ENCODE data around the gene BORCS8. TPM values are rescaled to one million over a fixed set of nuclear protein-coding genes. Genes with fewer than 3 reads are reported as not detected.
"Not testable (repeated sequence)": the region's sequence is repeated elsewhere in the genome, so short reads cannot be mapped to it uniquely, and the experiment has no call there.

BORCS8 gene
- total RNA-seq, 4 donors from 2014 or later, result 9.4 to 28.8 (median 14.7) TPM

DNA sequence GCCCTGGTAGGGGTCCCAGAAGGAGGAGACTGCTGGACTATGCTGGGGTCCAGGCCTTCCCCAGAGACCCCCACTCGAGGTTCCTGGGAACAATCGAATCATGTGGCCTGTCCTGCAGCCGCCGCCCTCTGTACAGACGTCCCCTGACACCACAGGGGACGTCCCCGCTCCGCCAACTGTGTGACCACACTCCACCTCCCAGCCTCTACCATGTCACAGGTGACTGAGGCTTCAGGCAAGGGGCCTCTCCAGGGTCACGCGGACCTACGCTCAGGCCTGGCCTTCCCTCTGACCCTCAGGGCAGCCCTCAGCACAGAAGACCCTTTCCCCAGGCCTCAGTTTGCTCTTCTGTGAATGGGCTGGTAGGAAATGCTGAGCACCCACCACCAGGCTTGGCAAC lies 40.5 kb downstream of the BORCS8 start:
- Histone ChIP-seq H3K9me3 (no peaks in the 10 kb centered on the region), H3K4me1 (no peaks in the 10 kb centered on the region), H3K36me3 (peaks cover 0 to 47% of the 10 kb centered on the region in 2 donors), H3K4me3 (no peak overlapping the region), H3K27me3 (no peaks in the 10 kb centered on the region), H3K27ac (no peak overlapping the region)
- no peak for ATAC-seq
- TF ChIP-seq POLR2AphosphoS5 (IDR thresholded peaks at IDR 0.05) (no peak), POLR2A (IDR thresholded peaks at IDR 0.05) (no peak)
- 87 to 94% methylated on average over 3 to 6 of the region's 11 CpGs for whole genome bisulfite sequencing, 2 donors (ENCODE audit: low coverage in 1 of 2)

DNA sequence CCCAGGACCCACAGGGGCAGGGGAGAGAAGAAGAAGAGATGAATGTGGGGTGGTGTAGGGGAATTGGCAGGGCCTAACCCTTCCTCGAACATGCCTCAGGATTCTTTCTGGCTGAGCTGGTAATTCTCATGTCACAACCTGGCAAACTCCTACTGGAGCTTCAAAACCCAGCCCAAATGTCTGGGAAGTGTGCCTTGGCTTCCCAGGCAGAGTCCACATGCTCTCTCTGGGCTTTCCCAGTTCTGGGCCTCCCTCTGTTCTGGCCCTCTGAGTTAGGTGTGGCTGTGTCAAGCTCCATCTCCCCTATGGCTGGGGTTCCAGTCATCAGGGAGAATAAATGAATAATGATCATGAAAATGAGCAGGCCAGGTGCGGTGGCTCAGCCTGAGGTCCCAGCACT lies 42.5 kb downstream of the BORCS8 start:
- WGBS, 2 donors (ENCODE audit: low coverage in 1 of 2), result 40 to 80% methylated on average over 1 of the region's 2 CpGs
- no peak overlapping the region for H3K4me3 ChIP-seq
- H3K27me3 ChIP-seq, result no peaks in the 10 kb centered on the region
- no peaks in the 10 kb centered on the region for H3K9me3 ChIP-seq
- peaks cover 0 to 39% of the 10 kb centered on the region in 2 donors for H3K36me3 ChIP-seq
- ATAC-seq, result no peak
- no peak for TF ChIP-seq EP300 (IDR thresholded peaks at IDR 0.05)
- no peak for TF ChIP-seq POLR2A (IDR thresholded peaks at IDR 0.05)
- no peak for TF ChIP-seq POLR2AphosphoS5 (IDR thresholded peaks at IDR 0.05)
- TF ChIP-seq, protein P1, sequence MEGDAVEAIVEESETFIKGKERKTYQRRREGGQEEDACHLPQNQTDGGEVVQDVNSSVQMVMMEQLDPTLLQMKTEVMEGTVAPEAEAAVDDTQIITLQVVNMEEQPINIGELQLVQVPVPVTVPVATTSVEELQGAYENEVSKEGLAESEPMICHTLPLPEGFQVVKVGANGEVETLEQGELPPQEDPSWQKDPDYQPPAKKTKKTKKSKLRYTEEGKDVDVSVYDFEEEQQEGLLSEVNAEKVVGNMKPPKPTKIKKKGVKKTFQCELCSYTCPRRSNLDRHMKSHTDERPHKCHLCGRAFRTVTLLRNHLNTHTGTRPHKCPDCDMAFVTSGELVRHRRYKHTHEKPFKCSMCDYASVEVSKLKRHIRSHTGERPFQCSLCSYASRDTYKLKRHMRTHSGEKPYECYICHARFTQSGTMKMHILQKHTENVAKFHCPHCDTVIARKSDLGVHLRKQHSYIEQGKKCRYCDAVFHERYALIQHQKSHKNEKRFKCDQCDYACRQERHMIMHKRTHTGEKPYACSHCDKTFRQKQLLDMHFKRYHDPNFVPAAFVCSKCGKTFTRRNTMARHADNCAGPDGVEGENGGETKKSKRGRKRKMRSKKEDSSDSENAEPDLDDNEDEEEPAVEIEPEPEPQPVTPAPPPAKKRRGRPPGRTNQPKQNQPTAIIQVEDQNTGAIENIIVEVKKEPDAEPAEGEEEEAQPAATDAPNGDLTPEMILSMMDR (IDR thresholded peaks at IDR 0.05), result no peak
- peaks cover 0 to 10% (median 3%) of the 10 kb centered on the region in 3 donors for H3K4me1 ChIP-seq
- no peak overlapping the region for H3K27ac ChIP-seq

GRCh38 chr19:19148504-19148903 lies 43.4 kb downstream of the BORCS8 start:
- H3K9me3 ChIP-seq, ATAC-seq, H3K27me3 ChIP-seq, H3K27ac ChIP-seq, H3K4me3 ChIP-seq: not testable (repeated sequence)
- H3K36me3 ChIP-seq, result peaks cover 0 to 39% of the 10 kb centered on the region in 2 donors
- peaks cover 0 to 10% (median 3%) of the 10 kb centered on the region in 3 donors for H3K4me1 ChIP-seq
- WGBS, 2 donors (ENCODE audit: low coverage in 1 of 2), result 90 to 94% methylated on average over 3 to 8 of the region's 8 CpGs

GRCh38 chr19:19147344-19147743 lies 44.6 kb downstream of the BORCS8 start:
- 67 to 71% methylated on average over 1 of the region's 5 CpGs for WGBS, 2 donors (ENCODE audit: low coverage in 1 of 2)
- Histone ChIP-seq H3K36me3 (peaks cover 0 to 39% of the 10 kb centered on the region in 2 donors), H3K9me3 (no peaks in the 10 kb centered on the region), H3K4me3 (no peak overlapping the region), H3K27me3 (no peaks in the 10 kb centered on the region), H3K27ac (no peak overlapping the region), H3K4me1 (peaks cover 0 to 10% (median 3%) of the 10 kb centered on the region in 3 donors)
- no peak for ATAC-seq
- TF ChIP-seq, protein P1 (IDR thresholded peaks at IDR 0.05), result no peak
- no peak for TF ChIP-seq EP300 (IDR thresholded peaks at IDR 0.05)

DNA sequence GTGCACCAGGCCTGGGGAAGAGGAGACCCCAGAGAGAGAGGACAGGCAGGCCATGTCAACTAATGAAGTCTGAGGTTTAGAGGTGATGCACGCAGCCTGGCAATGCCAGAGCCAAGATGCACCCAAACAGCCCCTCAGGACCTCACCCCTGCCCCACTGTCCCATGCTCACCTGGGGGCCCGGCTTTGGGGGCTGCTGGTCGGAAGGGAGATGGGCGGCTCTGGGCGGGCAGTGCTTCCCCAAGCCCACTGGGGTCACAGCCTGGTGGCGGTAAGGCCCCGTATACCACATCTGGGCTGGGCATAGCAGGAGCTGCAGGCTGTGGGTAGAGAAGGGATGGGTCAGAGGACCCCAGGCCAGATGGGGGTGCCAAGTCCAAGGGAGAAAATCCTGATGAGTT lies 45.1 kb downstream of the BORCS8 start:
- no CpG with 5 or more reads among the region's 7 CpGs for WGBS, 2 donors (ENCODE audit: low coverage in 1 of 2)
- Histone ChIP-seq H3K4me3 (no peak overlapping the region), H3K36me3 (peaks cover 0 to 39% of the 10 kb centered on the region in 2 donors), H3K27ac (no peak overlapping the region), H3K4me1 (peaks cover 0 to 10% (median 3%) of the 10 kb centered on the region in 3 donors), H3K27me3 (no peaks in the 10 kb centered on the region), H3K9me3 (no peaks in the 10 kb centered on the region)
- no peak for TF ChIP-seq POLR2AphosphoS5 (IDR thresholded peaks at IDR 0.05)
- TF ChIP-seq POLR2A (IDR thresholded peaks at IDR 0.05), result no peak
- TF ChIP-seq, protein P1 (IDR thresholded peaks at IDR 0.05), result no peak
- TF ChIP-seq EP300 (IDR thresholded peaks at IDR 0.05), result no peak
- ATAC-seq, result no peak

DNA sequence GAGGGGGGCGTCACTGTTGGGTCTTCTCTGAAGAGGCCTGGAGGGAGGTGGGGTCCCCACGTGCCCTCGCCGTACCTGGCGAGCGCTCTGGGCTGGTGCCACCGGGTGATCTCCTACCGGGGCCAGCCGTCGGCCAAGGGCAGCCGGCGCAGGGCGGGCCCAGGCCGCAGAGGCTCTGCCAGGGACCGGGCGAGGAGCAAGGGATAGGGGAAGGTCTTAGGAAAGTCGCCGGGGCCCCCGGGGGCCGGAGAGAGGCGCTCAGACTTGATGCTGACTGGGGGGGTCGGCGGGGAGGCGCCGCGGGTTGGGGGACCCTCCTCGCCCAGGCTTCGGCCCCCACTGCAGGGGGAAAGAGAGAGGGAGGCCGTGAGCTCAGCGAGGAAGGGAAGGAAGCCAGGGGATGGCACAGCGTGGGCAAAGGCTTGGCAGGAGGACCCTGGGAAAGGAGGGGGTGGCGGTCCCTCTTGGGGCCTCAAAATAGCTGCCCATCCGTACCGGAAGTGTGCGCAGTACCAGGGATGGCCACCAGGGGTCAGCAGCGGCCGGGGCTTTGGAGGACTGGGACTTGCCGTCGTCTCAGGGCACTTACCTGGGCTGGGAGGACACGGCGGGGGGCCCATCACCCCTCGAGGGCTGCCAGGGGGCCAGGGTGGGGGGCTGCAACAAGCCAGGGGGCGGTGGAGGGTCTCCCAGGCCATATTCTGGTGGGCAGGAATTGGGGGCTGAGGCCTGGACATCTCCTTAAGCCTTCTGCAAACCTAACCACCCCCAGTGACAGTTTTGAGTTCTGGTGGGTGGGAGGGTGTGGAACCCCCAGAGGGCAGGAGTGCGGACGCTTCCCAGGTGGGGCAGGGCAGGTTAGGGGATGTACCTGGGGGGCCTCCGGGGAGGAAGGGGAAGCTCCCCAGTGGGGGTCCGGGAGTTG lies 46.0 kb downstream of the BORCS8 start:
- Histone ChIP-seq H3K9me3 (no peaks in the 10 kb centered on the region), H3K36me3 (peaks cover 0 to 39% of the 10 kb centered on the region in 2 donors), H3K4me3 (peak overlapping the region in 1 of 2 donors; percentile 27), H3K27ac (peak overlapping the region in 1 of 4 donors; percentile 29), H3K27me3 (peaks cover under 1% of the 10 kb centered on the region), H3K4me1 (peaks cover 0 to 10% (median 3%) of the 10 kb centered on the region in 3 donors)
- WGBS, 2 donors (ENCODE audit: low coverage in 1 of 2), result 20% methylated on average over 23 of the region's 47 CpGs; no CpG with 5 or more reads in 1 of the 2 donors
- TF ChIP-seq POLR2AphosphoS5 (IDR thresholded peaks at IDR 0.05) (no peak), EP300 (IDR thresholded peaks at IDR 0.05) (no peak), POLR2A (IDR thresholded peaks at IDR 0.05) (no peak)
- TF ChIP-seq, protein P1 (IDR thresholded peaks at IDR 0.05), result peak in 3 of 4 experiments; percentile 92 to 99 (median 94)
- peak; percentile 69 for ATAC-seq

Measured in gastroesophageal sphincter (tissue), 4 donors.